ENCODE measurements around the gene PRKN. TPM values are rescaled to one million over a fixed set of nuclear protein-coding genes. Genes with fewer than 3 reads are reported as not detected.

The PRKN gene
- total RNA-seq, 2 experiments from 2014 or later: 0.63 TPM; not detected in 1

DNA sequence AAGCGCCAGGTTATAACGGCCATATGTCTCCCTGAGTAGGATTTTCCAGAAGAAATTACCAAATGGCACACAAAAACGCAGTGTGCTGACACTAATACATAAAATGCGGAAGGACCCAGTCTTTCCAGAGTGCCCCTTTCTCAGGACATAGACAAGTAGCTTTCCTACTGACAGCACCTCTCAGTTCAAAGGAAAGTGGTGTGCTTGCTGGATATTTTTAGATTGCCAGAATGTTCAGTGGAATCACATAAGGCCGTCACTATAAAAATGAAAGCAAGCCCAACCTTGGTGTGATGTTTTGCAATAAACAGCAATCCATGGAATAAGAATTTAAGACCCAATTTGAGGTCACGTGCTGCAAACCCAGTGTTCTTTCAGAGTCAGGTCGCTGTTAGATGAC, 1318.2 kb downstream of the PRKN start:
- Mint-ChIP-seq H3K4me1 (ENCODE audit: low read depth) (no peaks in the 10 kb centered on the region), H3K4me3 (no peak overlapping the region), H3K36me3 (ENCODE audit: low read depth) (no peaks in the 10 kb centered on the region), H3K27ac (no peak overlapping the region), H3K9me3 (ENCODE audit: insufficient read depth) (no peaks in the 10 kb centered on the region), H3K27me3 (ENCODE audit: low read depth) (no peaks in the 10 kb centered on the region)
- ChIA-PET POLR2A (no interaction called here), CTCF (interaction anchor here (1.5 kb wide), 1 partner anchor 9 kb away, joined by 11 read pairs; no protein-coding TSS in a partner anchor)
- no peak for ATAC-seq
- no peak for DNase-seq

DNA sequence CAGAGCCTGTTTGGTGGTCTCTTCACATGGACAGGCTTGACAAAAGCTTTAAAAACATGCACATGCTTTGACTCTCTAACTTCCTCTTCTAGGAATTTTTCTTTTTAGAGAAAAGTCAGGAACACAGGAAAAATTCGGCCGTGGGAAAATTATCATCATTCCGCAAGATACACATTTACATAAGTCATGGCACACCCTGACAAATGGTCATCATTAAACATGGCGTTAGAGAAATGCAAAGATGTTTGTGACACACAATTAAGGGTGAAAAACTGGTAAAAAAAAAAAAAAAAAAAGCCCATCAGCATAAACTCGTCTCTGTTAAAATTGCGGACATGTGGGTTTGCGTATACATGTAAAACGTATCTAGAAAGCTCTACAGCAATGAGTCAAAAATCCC, 1319.5 kb downstream of the PRKN start:
- ChIA-PET POLR2A (no interaction called here), CTCF (interaction anchor here (1.2 kb wide), 1 partner anchor 10 kb away, joined by 3 read pairs; no protein-coding TSS in a partner anchor)
- DNase-seq (no peak), ATAC-seq (no peak)
- Mint-ChIP-seq H3K27ac (no peak overlapping the region), H3K9me3 (ENCODE audit: insufficient read depth) (no peaks in the 10 kb centered on the region), H3K4me3 (no peak overlapping the region), H3K36me3 (ENCODE audit: low read depth) (no peaks in the 10 kb centered on the region), H3K4me1 (ENCODE audit: low read depth) (no peaks in the 10 kb centered on the region), H3K27me3 (ENCODE audit: low read depth) (peaks cover 3% of the 10 kb centered on the region)

DNA sequence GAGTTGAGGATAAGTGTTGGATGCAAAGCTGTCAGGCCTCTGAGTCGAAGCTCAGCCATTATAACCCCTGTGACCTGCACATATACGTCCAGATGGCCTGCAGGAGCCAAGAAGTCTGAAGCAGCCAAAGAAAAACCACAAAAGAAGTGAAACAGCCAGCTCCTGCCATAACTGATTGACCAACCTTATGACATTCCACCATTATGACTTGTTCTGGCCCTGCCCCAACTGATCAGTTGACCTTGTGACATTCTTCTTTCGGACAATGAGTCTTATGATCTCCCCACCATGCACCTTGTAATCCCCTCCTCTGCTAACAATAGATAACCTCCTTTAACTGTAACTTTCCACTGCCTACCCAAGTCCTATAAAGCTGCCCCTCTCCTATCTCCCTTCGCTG, 1320.0 kb downstream of the PRKN start:
- H3K4me3 Mint-ChIP-seq: no peak overlapping the region
- no peaks in the 10 kb centered on the region for H3K36me3 Mint-ChIP-seq (ENCODE audit: low read depth)
- no peak overlapping the region for H3K27ac Mint-ChIP-seq
- H3K9me3 Mint-ChIP-seq (ENCODE audit: insufficient read depth): no peaks in the 10 kb centered on the region
- DNase-seq (no peak), ATAC-seq (no peak)
- no peaks in the 10 kb centered on the region for H3K4me1 Mint-ChIP-seq (ENCODE audit: low read depth)
- POLR2A ChIA-PET: no interaction called here
- H3K27me3 Mint-ChIP-seq (ENCODE audit: low read depth): peaks cover 3% of the 10 kb centered on the region
- CTCF ChIA-PET: interaction anchor here (1.2 kb wide), 1 partner anchor 10 kb away, joined by 3 read pairs; no protein-coding TSS in a partner anchor

DNA sequence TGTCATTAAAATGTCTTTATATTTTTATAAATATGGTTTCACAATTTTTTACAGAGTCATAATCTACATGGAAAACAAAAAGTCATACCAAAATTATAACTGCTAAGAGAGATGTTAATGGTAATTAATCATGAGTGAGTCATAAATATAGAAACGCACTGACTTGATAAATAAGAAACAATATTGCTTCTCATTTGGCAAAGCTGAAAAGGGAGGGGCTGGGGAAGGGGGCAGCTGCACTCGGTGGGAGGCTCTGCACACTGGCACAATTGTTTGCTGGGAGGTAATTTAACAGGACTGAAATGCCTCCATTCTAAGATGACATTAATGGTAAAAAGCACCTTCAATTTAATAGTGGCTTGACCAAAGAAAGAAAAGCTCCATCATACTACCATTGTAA, 1320.5 kb downstream of the PRKN start:
- Mint-ChIP-seq H3K4me1 (ENCODE audit: low read depth) (no peaks in the 10 kb centered on the region), H3K27ac (no peak overlapping the region), H3K4me3 (no peak overlapping the region), H3K27me3 (ENCODE audit: low read depth) (peaks cover 3% of the 10 kb centered on the region), H3K9me3 (ENCODE audit: insufficient read depth) (no peaks in the 10 kb centered on the region), H3K36me3 (ENCODE audit: low read depth) (no peaks in the 10 kb centered on the region)
- CTCF ChIA-PET: no interaction called here
- DNase-seq: no peak
- ATAC-seq: no peak
- POLR2A ChIA-PET: no interaction called here

DNA sequence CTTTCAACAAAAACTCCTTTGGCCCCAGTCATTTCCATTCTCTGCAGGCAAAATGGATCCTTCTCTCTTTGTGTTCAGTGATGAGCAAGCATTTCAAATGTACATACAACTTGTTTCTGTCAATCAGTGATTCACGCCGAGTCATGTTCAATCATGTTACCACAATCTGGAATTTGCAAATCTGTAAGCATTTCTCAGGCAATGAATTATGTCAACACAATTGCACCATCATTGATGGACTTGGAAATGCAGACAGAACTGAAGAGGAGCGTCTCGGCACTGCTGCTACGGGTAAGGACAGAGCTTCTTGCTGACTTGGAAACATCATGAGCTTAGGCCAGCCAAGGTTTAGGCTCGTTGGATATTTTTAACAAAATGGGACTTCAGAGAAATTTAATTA, 1320.9 kb downstream of the PRKN start:
- ATAC-seq (no peak), DNase-seq (no peak)
- ChIA-PET CTCF (no interaction called here), POLR2A (no interaction called here)
- Mint-ChIP-seq H3K27ac (no peak overlapping the region), H3K36me3 (ENCODE audit: low read depth) (no peaks in the 10 kb centered on the region), H3K4me1 (ENCODE audit: low read depth) (no peaks in the 10 kb centered on the region), H3K9me3 (ENCODE audit: insufficient read depth) (no peaks in the 10 kb centered on the region), H3K27me3 (ENCODE audit: low read depth) (peaks cover 3% of the 10 kb centered on the region), H3K4me3 (no peak overlapping the region)

DNA sequence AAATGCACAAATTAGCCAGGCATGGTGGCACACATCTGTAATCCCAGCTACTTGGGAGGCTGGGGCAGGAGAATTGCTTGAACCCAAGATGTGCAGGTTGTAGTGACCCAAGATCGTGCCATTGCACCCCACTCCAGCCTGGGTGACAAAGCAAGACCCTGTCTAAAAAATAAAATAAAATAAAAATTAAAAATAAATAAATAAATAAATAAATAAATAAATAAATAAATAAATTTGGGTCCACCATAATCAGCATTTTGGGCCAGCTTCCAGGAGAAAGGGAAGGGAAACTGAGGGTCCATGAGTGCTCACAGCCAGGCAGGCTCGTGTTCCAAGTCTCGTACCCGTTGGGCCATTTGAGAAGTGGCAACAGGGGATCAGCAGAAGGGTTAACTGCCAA, 1322.1 kb downstream of the PRKN start:
- Mint-ChIP-seq H3K36me3 (ENCODE audit: low read depth) (no peaks in the 10 kb centered on the region), H3K9me3 (ENCODE audit: insufficient read depth) (no peaks in the 10 kb centered on the region), H3K27ac (no peak overlapping the region), H3K4me1 (ENCODE audit: low read depth) (no peaks in the 10 kb centered on the region), H3K4me3 (no peak overlapping the region), H3K27me3 (ENCODE audit: low read depth) (peaks cover 3% of the 10 kb centered on the region)
- CTCF ChIA-PET: no interaction called here
- POLR2A ChIA-PET: no interaction called here
- DNase-seq (no peak), ATAC-seq (no peak)

DNA sequence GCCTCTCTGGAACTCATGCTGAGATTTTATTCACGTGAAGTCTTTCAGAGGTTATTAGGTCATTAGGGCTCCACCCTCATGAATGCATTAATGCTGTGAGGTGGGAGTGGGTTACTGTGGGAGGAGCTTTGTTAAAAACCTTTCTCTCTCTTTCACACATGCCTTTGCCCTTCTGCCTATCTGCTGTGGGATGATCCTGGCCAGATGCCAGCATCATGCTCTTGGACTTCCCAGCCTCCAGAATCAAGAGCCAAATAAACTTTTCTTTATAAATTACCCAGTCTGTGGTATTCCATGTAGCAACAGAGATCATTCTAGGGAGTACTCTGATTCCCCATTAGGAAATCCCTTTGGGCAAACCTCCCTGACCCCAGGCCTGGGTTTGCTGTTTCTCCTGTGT, 1323.8 kb downstream of the PRKN start:
- peaks cover 5% of the 10 kb centered on the region for H3K27me3 Mint-ChIP-seq (ENCODE audit: low read depth)
- ChIA-PET CTCF (interaction anchor here (0.5 to 0.7 kb wide), 2 partner anchors 9 to 392 kb away, joined by 3 read pairs; no protein-coding TSS in a partner anchor), POLR2A (no interaction called here)
- H3K4me3 Mint-ChIP-seq: no peak overlapping the region
- no peaks in the 10 kb centered on the region for H3K4me1 Mint-ChIP-seq (ENCODE audit: low read depth)
- no peak overlapping the region for H3K27ac Mint-ChIP-seq
- H3K36me3 Mint-ChIP-seq (ENCODE audit: low read depth): no peaks in the 10 kb centered on the region
- H3K9me3 Mint-ChIP-seq (ENCODE audit: insufficient read depth): no peaks in the 10 kb centered on the region
- ATAC-seq (no peak), DNase-seq (no peak)

DNA sequence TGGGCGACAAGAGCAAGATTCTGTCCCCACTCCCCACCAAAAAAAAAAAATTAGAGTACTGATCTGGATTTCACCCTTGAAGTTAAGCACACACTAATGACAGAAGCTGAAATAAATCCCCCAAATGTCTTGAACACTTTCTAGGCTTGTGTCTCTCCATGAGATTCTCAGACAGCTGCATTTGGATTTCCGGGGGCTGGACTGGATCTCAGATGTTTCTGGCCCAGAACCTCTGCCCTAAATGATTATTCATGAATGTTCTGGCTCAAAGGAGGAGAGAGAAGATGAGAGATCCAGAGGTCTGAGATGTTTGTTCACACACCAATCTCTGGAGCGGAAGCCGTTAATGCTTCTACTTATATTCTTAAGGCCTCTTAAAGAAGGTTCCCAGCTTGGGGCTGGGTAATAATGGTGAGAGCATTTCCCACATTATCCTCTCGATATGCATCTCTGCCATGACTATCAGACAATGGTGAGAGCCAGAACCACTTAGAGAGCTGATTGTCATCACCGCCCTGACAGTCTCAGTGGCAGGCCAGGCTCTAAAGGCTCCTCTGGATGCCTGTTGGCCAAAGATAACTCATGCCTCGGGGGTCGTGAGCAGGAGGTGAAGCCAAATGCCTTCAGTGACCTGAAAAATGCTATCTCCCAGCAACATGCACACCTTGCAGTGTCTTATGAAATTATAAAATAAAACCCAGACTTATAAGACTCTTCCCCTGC, 1325.8 kb downstream of the PRKN start:
- ATAC-seq (no peak), DNase-seq (no peak)
- CTCF ChIA-PET: interaction anchor here (1.2 to 2.1 kb wide), 3 partner anchors 15 to 28 kb away, joined by 3 to 9 read pairs (median 3); no protein-coding TSS in a partner anchor
- no peak overlapping the region for H3K27ac Mint-ChIP-seq
- H3K9me3 Mint-ChIP-seq (ENCODE audit: insufficient read depth): no peaks in the 10 kb centered on the region
- no peaks in the 10 kb centered on the region for H3K36me3 Mint-ChIP-seq (ENCODE audit: low read depth)
- H3K27me3 Mint-ChIP-seq (ENCODE audit: low read depth): peaks cover 8% of the 10 kb centered on the region
- no peaks in the 10 kb centered on the region for H3K4me1 Mint-ChIP-seq (ENCODE audit: low read depth)
- no peak overlapping the region for H3K4me3 Mint-ChIP-seq
- POLR2A ChIA-PET: no interaction called here

DNA sequence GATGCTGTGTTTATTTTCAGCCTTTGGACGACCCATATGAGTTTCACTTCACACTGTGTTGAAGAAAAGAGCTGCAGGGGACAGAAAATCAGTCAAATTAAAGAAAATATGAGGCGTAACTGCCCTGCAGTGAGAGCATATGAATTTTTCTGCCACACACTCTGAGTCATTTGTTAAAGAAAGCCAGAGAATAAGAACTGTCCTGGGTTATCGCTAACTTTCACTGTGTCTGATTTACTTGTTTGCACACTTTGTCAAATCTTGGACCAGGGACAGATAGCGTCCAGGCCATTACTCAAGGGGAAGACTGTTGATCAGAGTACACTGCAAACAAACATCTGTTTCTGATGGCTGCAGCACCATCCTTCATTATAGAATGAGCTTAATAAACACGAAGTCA, 1326.9 kb downstream of the PRKN start:
- no peak for ATAC-seq
- Mint-ChIP-seq H3K36me3 (ENCODE audit: low read depth) (no peaks in the 10 kb centered on the region), H3K27me3 (ENCODE audit: low read depth) (peaks cover 8% of the 10 kb centered on the region), H3K27ac (no peak overlapping the region), H3K9me3 (ENCODE audit: insufficient read depth) (no peaks in the 10 kb centered on the region), H3K4me1 (ENCODE audit: low read depth) (no peaks in the 10 kb centered on the region), H3K4me3 (no peak overlapping the region)
- POLR2A ChIA-PET: interaction anchor here (0.6 kb wide), 1 partner anchor 222 kb away, joined by 4 read pairs; no protein-coding TSS in a partner anchor
- CTCF ChIA-PET: interaction anchor here (1.2 kb wide), 1 partner anchor 16 kb away, joined by 3 read pairs; no protein-coding TSS in a partner anchor
- DNase-seq: no peak

DNA sequence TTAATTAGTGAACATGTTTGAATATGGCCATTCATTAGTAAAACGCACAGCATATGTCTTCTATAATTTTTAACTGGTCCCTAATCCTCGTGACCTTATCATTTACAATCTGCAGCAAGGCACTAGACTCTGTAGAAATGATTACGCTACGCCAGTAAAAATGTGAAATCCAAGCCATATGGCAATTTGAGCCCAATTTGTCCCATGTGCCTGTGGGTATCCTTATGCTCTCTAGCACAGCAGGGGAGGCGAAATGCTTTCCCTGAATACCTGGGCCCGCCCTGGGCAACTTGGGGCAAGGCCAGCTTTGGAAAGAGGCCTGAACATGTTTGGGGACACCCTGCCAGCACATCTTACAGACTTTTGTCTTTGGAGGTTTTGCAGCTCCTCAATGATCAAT, 1331.0 kb downstream of the PRKN start:
- CTCF ChIA-PET: interaction anchor here (1.6 kb wide), 1 partner anchor 22 kb away, joined by 15 read pairs; no protein-coding TSS in a partner anchor
- Mint-ChIP-seq H3K4me3 (no peak overlapping the region), H3K27ac (no peak overlapping the region), H3K27me3 (ENCODE audit: low read depth) (peaks cover 8% of the 10 kb centered on the region), H3K4me1 (ENCODE audit: low read depth) (no peaks in the 10 kb centered on the region), H3K36me3 (ENCODE audit: low read depth) (no peaks in the 10 kb centered on the region), H3K9me3 (ENCODE audit: insufficient read depth) (no peaks in the 10 kb centered on the region)
- POLR2A ChIA-PET: no interaction called here
- ATAC-seq: no peak
- no peak for DNase-seq

DNA sequence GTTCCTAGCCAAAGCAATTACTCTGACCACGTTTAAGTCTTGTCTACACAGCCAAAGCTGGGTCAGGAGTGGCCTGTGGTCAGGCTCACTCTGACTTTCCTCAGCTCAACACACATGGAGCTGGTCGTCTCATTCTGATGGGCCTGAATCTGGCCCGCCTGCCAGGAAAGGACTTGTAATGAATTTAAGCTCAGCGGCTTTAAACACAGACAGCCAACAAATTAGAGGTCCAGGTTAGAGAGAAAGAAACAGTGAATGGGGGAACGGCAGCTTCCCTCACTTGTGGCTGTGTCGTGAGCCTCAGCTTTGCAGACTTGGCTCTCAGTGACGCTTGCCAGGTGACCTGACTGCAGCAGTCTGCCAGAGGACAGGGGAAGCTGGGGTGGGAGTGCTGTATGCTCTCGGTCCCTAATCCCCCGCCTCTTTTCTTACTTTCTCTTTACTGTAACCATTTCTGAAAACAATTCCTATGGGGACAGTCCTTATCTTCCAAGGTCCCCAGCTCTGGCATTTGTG, 1331.8 kb downstream of the PRKN start:
- H3K9me3 Mint-ChIP-seq (ENCODE audit: insufficient read depth): no peaks in the 10 kb centered on the region
- H3K27me3 Mint-ChIP-seq (ENCODE audit: low read depth): peaks cover 8% of the 10 kb centered on the region
- POLR2A ChIA-PET: no interaction called here
- ATAC-seq (no peak), DNase-seq (no peak)
- CTCF ChIA-PET: interaction anchor here (1.6 to 1.9 kb wide), 3 partner anchors 22 to 299 kb away, joined by 5 to 15 read pairs (median 7); no protein-coding TSS in a partner anchor
- H3K4me3 Mint-ChIP-seq: no peak overlapping the region
- no peak overlapping the region for H3K27ac Mint-ChIP-seq
- H3K36me3 Mint-ChIP-seq (ENCODE audit: low read depth): no peaks in the 10 kb centered on the region
- H3K4me1 Mint-ChIP-seq (ENCODE audit: low read depth): no peaks in the 10 kb centered on the region

DNA sequence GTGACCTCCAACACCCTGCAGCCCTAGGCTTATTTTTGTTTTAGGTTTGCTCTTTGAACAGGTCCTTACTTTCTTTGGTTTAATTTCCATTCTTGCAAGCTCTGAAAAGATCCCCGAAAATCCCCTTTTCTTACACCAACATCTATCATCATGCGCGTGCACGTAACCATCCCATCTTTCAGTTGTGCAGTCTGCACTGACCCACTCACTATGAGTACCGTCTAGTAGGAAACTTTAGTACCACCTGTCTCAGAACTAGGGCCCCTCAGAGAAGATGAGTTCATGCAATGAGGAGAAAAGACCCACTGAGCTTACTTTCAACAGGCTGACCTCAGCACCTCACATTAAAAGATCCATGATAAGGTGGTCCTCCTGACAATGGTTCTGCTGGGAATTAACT, 1333.1 kb downstream of the PRKN start:
- ATAC-seq (no peak), DNase-seq (no peak)
- no peaks in the 10 kb centered on the region for H3K4me1 Mint-ChIP-seq (ENCODE audit: low read depth)
- no peaks in the 10 kb centered on the region for H3K36me3 Mint-ChIP-seq (ENCODE audit: low read depth)
- H3K27me3 Mint-ChIP-seq (ENCODE audit: low read depth): peaks cover 8% of the 10 kb centered on the region
- ChIA-PET CTCF (interaction anchor here (1.0 to 1.9 kb wide), 7 partner anchors 9 to 464 kb away, joined by 3 to 10 read pairs (median 5); no protein-coding TSS in a partner anchor), POLR2A (no interaction called here)
- H3K9me3 Mint-ChIP-seq (ENCODE audit: insufficient read depth): no peaks in the 10 kb centered on the region
- no peak overlapping the region for H3K4me3 Mint-ChIP-seq
- H3K27ac Mint-ChIP-seq: no peak overlapping the region

All from activated CD8-positive, alpha-beta T cell treated with anti-CD3 and anti-CD28 coated beads, Interleukin-2, amount 10 ng/mL, durations not matched to agents 7 days and 5 days (primary cell).